HG03558 (cell line): ENCODE data around the gene PLG.
"Not testable (repeated sequence)": the region's sequence is repeated elsewhere in the genome, so short reads cannot be mapped to it uniquely, and the experiment has no call there.

Experiments used
- ATAC-seq: cut with Tn5 transposase; IDR thresholded peaks from one replicate; pipeline ENCODE4 v1.9.1; 2021; ENCODE audit warnings: moderate number of reproducible peaks; ENCODE audit not compliant: unreplicated experiment; ENCODE audit errors: extremely low read depth

Gene PLG

GRCh38 chr6:160801418-160801817 lies 99.4 kb downstream of the PLG start:
- ATAC-seq, result no peak

DNA sequence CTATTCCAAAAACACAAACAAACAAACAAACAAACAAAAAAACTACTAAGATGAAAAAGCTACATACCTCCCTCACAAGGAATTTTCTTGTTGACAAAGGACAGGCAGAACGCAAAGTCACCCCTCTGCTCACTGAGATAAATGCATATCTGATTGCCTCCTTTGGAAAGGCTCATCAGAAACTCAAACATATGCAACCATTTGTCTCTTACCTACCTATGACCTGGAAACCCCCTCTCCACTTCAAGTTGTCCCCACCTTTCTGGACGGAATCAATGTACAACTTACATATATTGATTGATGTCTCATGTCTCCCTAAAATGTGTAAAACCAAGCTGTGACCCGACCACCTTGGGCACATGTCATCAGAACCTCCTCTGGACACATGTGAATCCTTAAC lies 100.0 kb downstream of the PLG start:
- ATAC-seq, result not testable (repeated sequence)
